Tibial artery (tissue), 4 donors: ENCODE results near the gene DGKI.

Experiments
- DNase-seq, 2 donors: peaks; one replicate each; pipeline ENCODE4 v3.0.0-alpha.2; 2019
- H3K27ac ChIP-seq, 2 donors: fragments of 200-600 bp; sonication (generic) in 1 of 2; 1 replicate in 1 of 2; 2 replicates in 1 of 2; pipeline ENCODE4 v1.5.1; 2018 to 2019; ENCODE audit warnings: mild to moderate bottlenecking in 1 of 2
- H3K27me3 ChIP-seq, 2 donors: fragments of 200-600 bp; sonication (generic) in 1 of 2; one replicate each; pipeline versions ENCODE4 v1.5.1 to v1.6.0; 2016 to 2019
- H3K36me3 ChIP-seq, 3 donors: fragments of 200-600 bp; sonication (generic) in 2 of 3; one replicate each; pipeline ENCODE4 v1.5.1; 2016 to 2019; ENCODE audit warnings: mild to moderate bottlenecking in 2 of 3
- H3K4me1 ChIP-seq, 4 donors: fragments of 200-600 bp; sonication (generic) in 2 of 4; 1 replicate in 3 of 4; 2 replicates in 1 of 4; pipeline ENCODE4 v1.5.1; 2016 to 2019
- H3K4me3 ChIP-seq, 2 donors: fragments of 200-600 bp; sonication (generic) in 1 of 2; 1 replicate in 1 of 2; 2 replicates in 1 of 2; pipeline ENCODE4 v1.5.1; 2018 to 2019; ENCODE audit warnings: mild to moderate bottlenecking in 2 of 2
- H3K9me3 ChIP-seq, 3 donors: fragments of 200-600 bp; sonication (generic) in 1 of 3; one replicate each; pipeline ENCODE4 v1.5.1; 2016 to 2019
- intact Hi-C: fragments of 100-400 bp; cut with DNase I; formaldehyde crosslinking; loops from one replicate; pipeline ENCODE4 v1.15.0; 2023; ENCODE audit warnings: low total_unique reads
- TF ChIP-seq, protein P1 (sequence below), 2 experiments: fragments of 200-600 bp in 1 of 2; fragments of 450-650 bp in 1 of 2; IDR thresholded peaks; one replicate each; pipeline ENCODE4 v1.5.1; 2017 to 2019; ENCODE audit warnings: antibody characterized with exemption in 2 of 2, mild to moderate bottlenecking in 1 of 2, moderate library complexity in 1 of 2

Gene DGKI

DNA sequence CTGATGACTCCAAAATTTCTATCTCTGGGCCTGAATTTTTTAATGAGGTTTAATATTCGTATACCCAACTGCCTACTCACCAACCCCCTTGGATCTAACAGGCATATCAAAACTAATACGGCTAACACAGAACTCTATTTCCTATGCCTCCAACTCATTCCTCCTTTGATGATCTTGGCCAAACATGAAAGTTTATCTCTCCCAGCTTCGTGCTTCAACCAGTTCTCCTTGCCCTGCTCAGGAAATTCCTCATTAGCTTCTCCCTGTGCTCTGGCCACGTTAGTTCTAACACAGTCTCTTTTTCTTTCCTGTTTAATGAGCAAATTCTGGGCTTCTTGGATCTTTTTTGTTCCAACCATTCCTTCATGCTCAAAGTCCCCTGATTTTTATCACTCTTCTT is 364.3 kb downstream of the DGKI start:
- TF ChIP-seq, protein P1, sequence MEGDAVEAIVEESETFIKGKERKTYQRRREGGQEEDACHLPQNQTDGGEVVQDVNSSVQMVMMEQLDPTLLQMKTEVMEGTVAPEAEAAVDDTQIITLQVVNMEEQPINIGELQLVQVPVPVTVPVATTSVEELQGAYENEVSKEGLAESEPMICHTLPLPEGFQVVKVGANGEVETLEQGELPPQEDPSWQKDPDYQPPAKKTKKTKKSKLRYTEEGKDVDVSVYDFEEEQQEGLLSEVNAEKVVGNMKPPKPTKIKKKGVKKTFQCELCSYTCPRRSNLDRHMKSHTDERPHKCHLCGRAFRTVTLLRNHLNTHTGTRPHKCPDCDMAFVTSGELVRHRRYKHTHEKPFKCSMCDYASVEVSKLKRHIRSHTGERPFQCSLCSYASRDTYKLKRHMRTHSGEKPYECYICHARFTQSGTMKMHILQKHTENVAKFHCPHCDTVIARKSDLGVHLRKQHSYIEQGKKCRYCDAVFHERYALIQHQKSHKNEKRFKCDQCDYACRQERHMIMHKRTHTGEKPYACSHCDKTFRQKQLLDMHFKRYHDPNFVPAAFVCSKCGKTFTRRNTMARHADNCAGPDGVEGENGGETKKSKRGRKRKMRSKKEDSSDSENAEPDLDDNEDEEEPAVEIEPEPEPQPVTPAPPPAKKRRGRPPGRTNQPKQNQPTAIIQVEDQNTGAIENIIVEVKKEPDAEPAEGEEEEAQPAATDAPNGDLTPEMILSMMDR (IDR thresholded peaks at IDR 0.05), result no peak
- DNase-seq, result no peak
- Histone ChIP-seq H3K4me1 (no peaks in the 10 kb centered on the region), H3K27me3 (no peaks in the 10 kb centered on the region), H3K9me3 (no peaks in the 10 kb centered on the region), H3K4me3 (no peak overlapping the region), H3K27ac (no peak overlapping the region), H3K36me3 (no peaks in the 10 kb centered on the region)
- intact Hi-C loops, result no loop called here

DNA sequence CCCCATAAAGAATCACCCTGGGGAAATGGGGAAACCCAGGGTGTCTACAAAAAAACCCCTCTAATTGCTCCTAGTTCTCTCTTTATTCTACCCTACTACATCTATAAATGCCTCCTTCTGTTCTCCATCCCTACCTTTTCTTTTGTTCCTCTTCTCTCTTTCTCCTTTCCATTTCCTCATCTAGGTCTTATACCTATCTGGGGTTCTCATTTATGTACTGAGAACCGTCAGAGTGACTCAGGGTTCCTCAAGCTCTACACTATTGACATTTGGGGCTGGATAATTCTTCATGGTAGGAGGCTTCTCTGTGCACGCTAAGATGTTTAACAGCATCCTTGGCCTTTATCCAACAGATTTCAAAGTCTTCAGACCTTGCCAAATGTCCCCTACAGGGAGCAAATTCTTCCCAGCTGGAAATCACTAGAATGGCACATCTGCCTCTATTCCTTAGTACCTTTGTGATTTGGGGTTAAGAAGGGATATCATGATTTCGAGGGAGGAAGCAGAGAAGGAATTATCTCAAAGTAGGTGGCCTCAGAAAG is 365.9 kb downstream of the DGKI start:
- Histone ChIP-seq H3K9me3 (no peaks in the 10 kb centered on the region), H3K27ac (no peak overlapping the region), H3K4me1 (no peaks in the 10 kb centered on the region), H3K36me3 (no peaks in the 10 kb centered on the region), H3K4me3 (no peak overlapping the region), H3K27me3 (no peaks in the 10 kb centered on the region)
- no peak for DNase-seq
- intact Hi-C loops, result no loop called here
- TF ChIP-seq, protein P1 (IDR thresholded peaks at IDR 0.05), result no peak

DNA sequence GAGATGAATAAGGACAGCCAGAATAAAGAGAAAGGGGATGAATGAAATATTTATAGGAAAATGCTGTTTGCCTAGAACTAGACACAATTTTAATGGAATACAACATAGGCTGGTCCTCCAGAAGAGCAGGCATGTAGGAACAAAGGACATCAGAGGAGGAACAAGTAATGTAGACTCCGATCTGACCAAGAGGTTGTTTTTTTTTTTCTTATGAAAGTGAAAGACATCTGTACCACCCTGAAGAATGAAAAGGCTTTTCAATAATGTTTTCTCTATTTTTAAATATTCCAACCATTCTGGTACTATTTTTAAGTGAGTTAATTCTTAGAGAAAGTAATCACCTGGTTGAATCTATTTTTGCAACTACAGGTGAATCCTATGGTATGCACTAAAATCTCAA is 366.4 kb downstream of the DGKI start:
- H3K36me3 ChIP-seq, result no peaks in the 10 kb centered on the region
- intact Hi-C loops, result no loop called here
- no peak overlapping the region for H3K27ac ChIP-seq
- no peaks in the 10 kb centered on the region for H3K9me3 ChIP-seq
- TF ChIP-seq, protein P1 (IDR thresholded peaks at IDR 0.05), result no peak
- no peaks in the 10 kb centered on the region for H3K27me3 ChIP-seq
- no peak for DNase-seq
- H3K4me1 ChIP-seq, result no peaks in the 10 kb centered on the region
- H3K4me3 ChIP-seq, result no peak overlapping the region

DNA sequence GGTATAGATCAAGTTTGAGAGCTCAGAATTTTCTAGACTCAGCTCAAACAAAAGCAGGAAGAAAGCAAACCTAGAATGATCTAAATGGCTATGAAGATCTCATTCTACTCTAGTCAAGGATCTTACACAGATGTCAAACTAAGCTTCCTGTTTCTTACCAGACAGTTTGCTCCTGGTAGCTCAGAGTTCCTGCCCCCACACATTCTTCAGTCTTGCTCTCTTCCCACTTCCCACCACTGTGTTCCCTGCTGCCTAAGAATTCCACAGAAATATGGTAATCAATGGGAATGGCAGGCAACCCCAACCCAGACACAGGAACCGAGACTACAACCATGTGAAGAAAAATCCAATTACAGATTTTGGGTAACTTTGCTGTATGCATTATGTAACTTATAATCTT is 369.8 kb downstream of the DGKI start:
- H3K9me3 ChIP-seq, result no peaks in the 10 kb centered on the region
- H3K27me3 ChIP-seq, result no peaks in the 10 kb centered on the region
- DNase-seq, result no peak
- H3K27ac ChIP-seq, result no peak overlapping the region
- intact Hi-C loops, result no loop called here
- no peaks in the 10 kb centered on the region for H3K36me3 ChIP-seq
- TF ChIP-seq, protein P1 (IDR thresholded peaks at IDR 0.05), result no peak
- no peaks in the 10 kb centered on the region for H3K4me1 ChIP-seq
- H3K4me3 ChIP-seq, result no peak overlapping the region

DNA sequence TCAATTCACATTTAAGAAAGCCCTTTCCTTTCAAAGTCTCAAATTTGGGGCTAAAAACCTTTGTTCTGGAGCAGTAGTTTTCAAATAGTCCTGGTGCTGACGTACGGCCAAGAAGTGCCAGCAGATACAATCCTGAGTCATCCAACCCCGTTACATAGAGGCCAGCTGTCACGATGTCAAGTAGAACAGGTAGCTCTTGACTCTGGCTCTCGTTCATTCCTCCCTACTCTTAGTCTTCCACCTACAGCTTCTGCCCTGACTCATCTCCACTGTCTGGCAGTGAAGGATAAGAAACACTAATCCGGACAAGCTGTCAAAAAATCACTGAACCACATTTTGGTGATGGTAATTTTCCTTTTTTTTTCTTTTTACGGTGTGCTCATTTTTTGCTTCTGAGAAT is 370.8 kb downstream of the DGKI start:
- Histone ChIP-seq H3K27me3 (no peaks in the 10 kb centered on the region), H3K4me1 (no peaks in the 10 kb centered on the region), H3K4me3 (no peak overlapping the region), H3K36me3 (no peaks in the 10 kb centered on the region), H3K9me3 (no peaks in the 10 kb centered on the region), H3K27ac (no peak overlapping the region)
- intact Hi-C loops, result no loop called here
- no peak for DNase-seq
- TF ChIP-seq, protein P1 (IDR thresholded peaks at IDR 0.05), result no peak

DNA sequence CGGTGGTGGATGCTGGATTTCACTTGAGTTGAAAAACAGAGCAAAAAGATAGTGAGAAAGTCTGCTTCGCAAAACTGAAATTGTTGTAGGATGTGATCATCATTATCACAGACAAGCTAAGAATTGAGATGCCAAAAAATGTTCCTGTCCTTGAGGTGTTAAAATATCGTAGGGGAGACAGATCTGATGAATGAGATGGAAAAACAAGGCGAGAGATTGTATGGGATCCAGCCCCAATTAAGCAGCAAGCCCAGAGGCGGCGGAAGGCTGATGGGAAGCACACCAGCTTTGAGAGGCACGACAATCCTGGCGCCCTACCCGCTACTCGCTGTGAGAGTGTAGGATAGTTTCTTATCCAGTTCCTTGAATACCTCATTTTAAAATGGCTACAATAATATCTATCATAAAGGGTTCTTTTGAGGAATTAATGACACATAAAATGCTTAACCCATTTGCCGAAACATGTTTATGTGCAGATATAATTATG is 372.2 kb downstream of the DGKI start:
- no peak for DNase-seq
- Histone ChIP-seq H3K27me3 (no peaks in the 10 kb centered on the region), H3K9me3 (no peaks in the 10 kb centered on the region), H3K27ac (no peak overlapping the region), H3K4me3 (no peak overlapping the region), H3K36me3 (no peaks in the 10 kb centered on the region), H3K4me1 (no peaks in the 10 kb centered on the region)
- intact Hi-C loops, result no loop called here
- TF ChIP-seq, protein P1 (IDR thresholded peaks at IDR 0.05), result no peak
